NCI-H1092 (cell line): Measurements from ENCODE around the gene SOCS3.

ENCODE experiments used
- DNase-seq: peaks from one replicate; lab custom pipeline; 2025; lab: John Stamatoyannopoulos, UW

SOCS3 gene

DNA sequence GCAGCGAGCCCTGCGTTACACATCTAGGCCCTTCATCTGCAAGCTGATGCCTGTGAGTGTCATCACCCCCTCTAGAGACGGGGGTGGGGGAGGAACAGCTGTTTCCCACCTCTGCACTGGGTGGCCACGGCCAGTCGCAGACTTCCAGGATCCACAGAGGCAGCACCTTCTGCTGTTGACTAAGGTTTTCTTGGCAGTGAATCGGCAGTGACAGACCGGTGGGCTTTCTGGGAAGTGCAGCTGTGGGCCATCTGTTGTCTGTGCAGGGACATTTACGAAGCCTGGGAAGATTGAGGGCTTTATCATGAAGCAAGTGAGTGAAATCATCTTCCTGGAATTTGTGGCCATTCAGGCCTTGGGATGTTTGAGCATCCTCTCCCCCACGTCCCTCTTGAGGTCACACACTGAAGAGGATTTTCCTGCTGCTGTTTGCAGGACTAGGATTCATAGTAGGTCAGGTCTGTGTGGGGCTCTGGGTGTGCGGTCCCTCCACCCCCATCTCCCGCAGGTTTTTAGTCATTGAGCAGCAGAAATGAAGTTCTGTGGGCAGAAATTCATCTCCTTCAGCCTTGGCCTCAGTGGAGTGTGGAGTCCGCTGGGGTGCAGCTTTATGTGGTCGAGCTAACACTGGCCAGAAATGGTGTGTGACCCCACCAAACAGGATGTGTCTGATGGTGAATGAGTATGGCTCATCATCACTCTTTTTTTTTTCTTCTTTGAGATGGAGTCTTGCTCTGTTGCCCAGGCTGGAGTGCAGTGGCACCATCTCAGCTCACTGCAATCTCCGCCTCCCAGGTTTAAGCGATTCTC, 30.6 kb upstream of the SOCS3 start:
- no peak for DNase-seq

GRCh38 chr17:78387977-78388941, 28.4 kb upstream of the SOCS3 start:
- no peak for DNase-seq

- DNase-seq = no peak
Measured at GRCh38 chr17:78384479-78385175, 24.8 kb upstream of the SOCS3 start.

DNA sequence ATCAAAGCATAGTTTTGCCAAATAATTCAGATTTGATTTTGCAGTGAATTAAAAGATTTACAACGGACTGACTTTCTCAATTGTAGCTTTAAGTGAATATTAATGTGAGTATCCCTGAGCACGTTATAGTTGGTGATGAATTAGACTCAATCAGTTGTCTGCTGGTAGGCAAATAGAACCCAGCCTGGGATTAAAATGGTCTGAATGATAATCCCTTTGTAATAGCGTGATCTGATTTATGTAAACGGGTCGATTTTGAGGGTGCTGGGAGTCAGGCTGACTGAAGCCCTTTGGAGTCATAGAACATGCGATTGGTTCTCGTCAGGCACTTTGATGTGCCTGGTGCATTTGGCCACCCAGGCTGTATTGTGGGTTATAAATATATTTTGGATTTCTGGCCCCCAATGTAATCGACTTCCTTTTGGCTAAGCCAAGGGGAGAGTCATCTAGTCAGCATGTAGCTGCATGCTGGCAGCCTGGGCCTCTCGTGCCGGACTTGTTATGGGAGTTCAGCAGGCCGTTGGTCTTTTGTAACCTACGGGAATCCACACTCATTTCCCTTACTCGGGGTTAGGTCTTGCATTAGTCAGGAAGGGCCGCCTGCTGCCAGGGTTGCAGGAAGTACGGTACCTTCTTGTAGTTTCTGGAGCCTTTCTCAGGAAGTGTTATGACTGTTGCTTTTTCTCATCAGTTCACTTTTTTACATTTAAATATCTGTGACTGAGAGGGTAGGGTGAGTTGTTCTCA, 24.0 kb upstream of the SOCS3 start:
- DNase-seq = no peak

DNA sequence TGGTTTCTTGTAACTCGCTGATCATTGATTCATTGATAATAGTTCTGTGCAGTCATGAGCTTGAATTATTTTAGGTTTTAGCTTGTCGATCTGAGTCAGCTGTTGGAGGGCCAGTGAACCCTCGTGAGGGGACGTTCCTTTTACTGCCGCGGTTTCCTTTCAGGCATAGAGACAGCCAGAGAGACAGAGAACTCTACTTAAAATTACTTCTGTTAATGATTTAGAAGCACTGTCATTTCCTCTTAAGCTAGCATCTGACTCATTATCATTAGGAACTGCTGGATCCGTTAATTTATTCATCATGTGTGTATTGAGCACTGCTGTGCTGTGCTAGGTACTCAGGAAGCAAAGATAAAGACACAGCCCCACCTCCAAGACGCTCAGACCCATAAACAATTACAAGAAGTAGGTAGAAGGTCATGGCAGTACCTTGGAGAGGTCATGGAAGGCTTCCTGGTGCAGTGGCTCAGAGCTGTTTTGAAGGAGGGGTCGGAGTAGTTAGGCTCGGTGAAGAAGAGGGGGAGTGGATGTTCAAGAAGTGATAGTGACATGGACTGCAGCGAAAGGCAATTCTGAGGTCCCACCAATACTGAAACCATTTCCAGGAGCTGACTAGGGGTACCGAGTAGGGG, 21.8 kb upstream of the SOCS3 start:
- no peak for DNase-seq

GRCh38 chr17:78380370-78380769, 20.5 kb upstream of the SOCS3 start:
- DNase-seq = no peak

DNA sequence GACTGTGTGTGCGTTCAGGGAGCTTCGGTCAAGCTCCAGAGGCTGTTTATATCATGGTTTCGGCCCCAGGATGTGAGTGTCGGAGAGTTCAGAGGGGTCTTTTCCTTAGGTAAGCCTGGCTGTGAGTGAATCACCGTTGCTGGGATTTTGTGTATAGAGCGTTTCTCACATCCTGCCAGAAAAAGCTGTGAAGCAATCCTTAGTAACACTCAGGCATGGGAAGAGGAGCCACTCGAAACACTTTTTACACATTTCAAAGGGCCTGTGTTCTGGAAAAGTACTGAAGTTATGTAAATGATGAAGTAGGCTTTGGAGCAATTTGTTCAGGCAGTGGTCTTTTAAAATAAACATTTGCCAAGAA, 19.2 kb upstream of the SOCS3 start:
- DNase-seq = no peak

DNA sequence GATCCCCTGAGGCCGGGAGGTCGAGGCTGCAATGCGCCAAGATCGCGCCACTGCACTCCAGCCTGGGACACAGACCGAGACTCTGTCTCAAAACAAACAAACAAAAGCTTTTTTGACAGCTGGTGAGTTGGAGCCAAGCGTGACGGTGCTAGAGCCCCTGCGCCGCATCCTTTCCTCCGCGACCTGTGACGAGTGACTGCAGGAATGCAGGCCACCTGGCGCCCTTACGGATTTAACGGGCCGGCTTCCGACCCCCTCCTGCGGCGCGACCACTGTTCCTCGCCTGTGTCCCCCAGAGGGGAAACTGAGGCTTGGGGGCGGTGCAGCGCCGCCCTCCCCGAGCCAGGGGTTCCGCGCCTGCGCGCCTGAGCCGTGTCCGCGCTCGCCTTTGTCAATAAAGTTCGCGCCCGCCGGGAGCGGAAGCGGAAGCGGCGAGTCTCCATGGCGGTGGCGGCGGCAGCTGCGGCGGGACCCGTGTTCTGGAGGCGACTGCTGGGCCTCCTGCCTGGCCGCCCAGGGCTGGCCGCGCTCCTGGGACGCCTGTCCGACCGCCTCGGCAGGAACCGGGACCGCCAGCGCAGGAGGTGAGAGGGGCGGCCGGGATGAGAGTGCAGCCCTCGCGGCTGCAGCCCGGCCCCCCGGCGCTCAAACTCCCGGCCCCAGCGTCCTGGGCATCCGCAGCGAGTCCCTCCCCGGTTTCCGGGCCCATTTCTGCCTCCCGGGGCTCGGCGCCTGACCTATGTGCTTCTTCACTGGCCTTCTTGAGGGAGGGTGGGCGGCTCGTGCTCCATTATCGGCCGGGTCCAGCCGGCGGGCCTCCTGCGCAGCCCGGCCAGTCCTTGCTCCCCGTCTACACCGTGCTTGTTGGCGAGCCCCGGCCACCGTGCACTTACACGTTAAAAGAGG, 18.6 kb upstream of the SOCS3 start, which contains the start of gene PGS1:
Gene PGS1, plus strand, starts transcription at position 425 of the 906 bp plus-strand sequence. Its CDS starts 17 bp downstream, at position 442.
- DNase-seq = peak; percentile 50

DNA sequence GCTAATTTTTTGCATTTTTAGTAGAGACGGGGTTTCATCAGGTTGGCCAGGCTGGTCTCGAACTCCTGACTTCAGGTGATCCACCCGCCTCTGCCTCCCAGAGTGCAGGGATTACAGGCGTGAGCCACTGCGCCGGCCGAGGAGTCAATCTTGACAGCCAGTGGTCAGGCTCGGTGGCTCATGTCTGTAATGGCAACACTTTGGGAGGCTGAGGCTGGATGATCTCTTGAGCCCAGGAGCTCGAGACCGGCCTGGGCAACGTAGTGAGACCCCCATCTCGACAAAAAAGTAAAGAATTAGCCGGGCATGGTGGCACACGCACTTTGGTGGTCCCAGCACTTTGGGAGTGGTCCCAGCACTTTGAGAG, 18.0 kb upstream of the SOCS3 start:
- no peak for DNase-seq

GRCh38 chr17:78376161-78376560, 16.3 kb upstream of the SOCS3 start:
- DNase-seq = no peak

GRCh38 chr17:78375401-78376151, 15.7 kb upstream of the SOCS3 start:
- no peak for DNase-seq

GRCh38 chr17:78374631-78375274, 14.9 kb upstream of the SOCS3 start:
- DNase-seq = no peak

DNA sequence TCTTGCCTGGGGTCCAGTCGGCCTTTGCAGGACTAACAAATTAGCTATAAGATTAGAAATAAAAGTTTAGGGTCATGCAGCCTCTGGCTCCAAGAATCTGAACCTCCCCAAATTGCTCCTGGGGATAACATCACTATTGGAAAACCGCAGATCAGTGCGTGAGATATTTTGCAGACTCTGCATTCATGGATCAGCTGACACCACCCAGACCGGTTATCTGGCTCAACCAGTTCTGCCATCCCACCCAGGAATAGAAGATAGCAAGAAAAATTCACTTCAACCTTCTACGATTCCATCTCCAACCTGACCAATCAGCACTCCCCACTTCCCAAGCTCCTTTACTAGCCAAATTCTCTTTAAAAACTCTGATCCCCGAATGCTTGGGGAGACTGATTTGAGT, 14.3 kb upstream of the SOCS3 start:
- no peak for DNase-seq

- no peak for DNase-seq
Measured at GRCh38 chr17:78372841-78373240, 13.0 kb upstream of the SOCS3 start.

DNA sequence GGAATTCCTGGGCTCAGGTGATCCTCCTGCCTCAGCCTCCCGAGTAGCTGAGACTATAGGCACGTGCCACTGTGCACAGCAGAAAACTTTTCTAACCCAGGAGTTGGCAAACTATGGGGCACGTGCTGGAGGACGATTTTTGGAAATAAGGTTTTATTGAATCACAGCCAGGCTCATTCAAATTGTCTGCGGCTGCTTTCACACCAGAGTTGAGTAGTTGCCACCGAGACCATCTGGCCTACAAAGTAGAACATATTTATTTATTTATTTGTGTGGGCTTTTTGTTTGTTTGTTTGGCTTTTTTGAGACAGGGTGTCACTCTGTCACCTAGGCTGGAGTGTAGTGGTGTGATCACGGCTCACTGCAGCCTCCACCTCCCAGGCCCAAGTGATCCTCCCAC, 11.2 kb upstream of the SOCS3 start:
- DNase-seq = no peak

GRCh38 chr17:78369791-78370381, 10.0 kb upstream of the SOCS3 start:
- no peak for DNase-seq

DNA sequence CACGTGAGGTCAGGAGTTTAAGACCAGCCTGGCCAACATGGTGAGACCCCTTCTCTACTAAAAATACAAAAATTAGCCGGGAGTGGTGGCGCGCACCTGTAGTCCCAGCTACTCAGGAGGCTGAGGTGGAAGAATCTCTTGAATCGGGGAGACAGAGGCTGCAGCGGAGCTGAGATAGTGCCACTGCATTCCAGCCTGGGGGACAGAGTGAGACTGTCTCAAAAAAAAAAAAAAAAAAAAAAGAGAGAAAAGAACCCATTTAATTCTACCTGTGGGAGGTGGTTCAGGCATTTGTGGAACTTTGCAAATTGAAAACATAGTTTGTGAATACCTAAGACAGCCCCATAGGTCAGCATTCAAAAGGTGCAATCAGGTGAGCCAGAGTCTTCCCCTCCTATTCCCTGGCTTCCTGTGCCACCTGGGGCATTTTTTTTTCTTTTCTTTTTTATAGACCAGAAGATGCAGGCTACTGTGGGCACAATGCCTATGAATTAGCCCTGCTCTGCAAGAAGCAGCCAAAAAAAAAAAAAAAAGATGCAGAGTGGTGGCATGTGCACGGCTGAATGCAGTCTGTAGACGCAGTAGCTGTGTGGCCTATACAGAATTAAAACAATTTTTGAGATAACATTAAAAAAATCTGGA, 9.1 kb upstream of the SOCS3 start:
- no peak for DNase-seq

DNA sequence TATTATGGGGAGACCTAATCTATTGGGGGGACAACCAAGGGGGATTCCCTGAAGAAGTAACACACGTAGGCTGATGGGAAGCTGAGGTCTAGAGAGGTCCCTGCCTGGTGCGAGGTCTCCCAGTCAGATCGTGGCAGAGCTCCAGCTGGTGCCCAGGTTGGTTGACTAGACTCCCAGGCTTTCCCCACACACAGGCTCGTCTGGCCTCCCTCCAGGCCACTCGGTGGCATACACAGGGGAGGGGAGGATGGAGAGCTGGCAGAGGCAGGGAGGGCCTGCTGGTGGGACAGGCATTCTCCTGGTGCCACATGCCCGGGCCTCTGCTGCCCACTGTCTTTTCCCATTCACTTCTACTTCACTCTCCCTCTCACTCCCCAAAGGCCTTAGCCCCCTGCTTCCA, 8.5 kb upstream of the SOCS3 start:
- DNase-seq = no peak
